SH-SY5Y (cell line): ENCODE measurements around the gene BLNK.

Experiments
- GATA2 ChIP-seq: IDR thresholded peaks from 2 replicates; pipeline ENCODE4 v1.6.1; 2011; ENCODE audit warnings: mild to moderate bottlenecking, low read depth, low read length
- GATA3 ChIP-seq: IDR thresholded peaks from 2 replicates; pipeline ENCODE4 v1.6.1; 2011; ENCODE audit warnings: low read depth, mild to moderate bottlenecking, low read length, moderate library complexity

Gene BLNK

GRCh38 chr10:96297486-96297885 is 26.1 kb upstream of the BLNK start:
- no peak for TF ChIP-seq GATA2
- no peak for TF ChIP-seq GATA3

- TF ChIP-seq GATA3 (no peak), GATA2 (no peak)
Observed at GRCh38 chr10:96295475-96295874, 24.1 kb upstream of the BLNK start.

- no peak for TF ChIP-seq GATA2
- no peak for TF ChIP-seq GATA3
Observed at GRCh38 chr10:96292971-96293920, 21.9 kb upstream of the BLNK start.

GRCh38 chr10:96290368-96291133 is 19.2 kb upstream of the BLNK start:
- TF ChIP-seq GATA2 (no peak), GATA3 (no peak)

GRCh38 chr10:96289218-96289910 is 18.0 kb upstream of the BLNK start:
- TF ChIP-seq GATA2 (no peak), GATA3 (no peak)

- TF ChIP-seq GATA2 = no peak
- TF ChIP-seq GATA3 = no peak
Observed at GRCh38 chr10:96288151-96288621, 16.8 kb upstream of the BLNK start.

- TF ChIP-seq GATA2 (no peak), GATA3 (no peak)
Observed at GRCh38 chr10:96287392-96288105, 16.2 kb upstream of the BLNK start.

GRCh38 chr10:96285331-96285752 is 14.0 kb upstream of the BLNK start:
- TF ChIP-seq GATA3 = no peak

GRCh38 chr10:96283756-96284155 is 12.4 kb upstream of the BLNK start:
- TF ChIP-seq GATA3 (no peak), GATA2 (no peak)

GRCh38 chr10:96283351-96283750 is 12.0 kb upstream of the BLNK start:
- TF ChIP-seq GATA2 = no peak
- TF ChIP-seq GATA3 = no peak

- no peak for TF ChIP-seq GATA2
- TF ChIP-seq GATA3 = no peak
Observed at GRCh38 chr10:96281444-96282029, 10.2 kb upstream of the BLNK start.

GRCh38 chr10:96280859-96281258 is 9.5 kb upstream of the BLNK start:
- TF ChIP-seq GATA2 (no peak), GATA3 (no peak)

GRCh38 chr10:96279191-96279641 is 7.8 kb upstream of the BLNK start:
- TF ChIP-seq GATA3 (no peak), GATA2 (no peak)
